GM06990 (cell line): ENCODE results near the gene C1orf116.

Source experiments
- DNase-seq: peaks from one replicate; pipeline ENCODE4 v3.0.0-alpha.2; 2011; ENCODE audit not compliant: insufficient read length; ENCODE audit errors: extremely low read depth
- H3K27me3 ChIP-seq: replicated peaks from 2 replicates; pipeline ENCODE4 v1.6.0; 2011; ENCODE audit warnings: low read length; ENCODE audit not compliant: control insufficient read depth, insufficient read depth
- H3K36me3 ChIP-seq: 2 replicates; pipeline ENCODE4 v1.5.1; 2011; ENCODE audit warnings: low read length; ENCODE audit not compliant: control insufficient read depth, insufficient read depth
- H3K4me3 ChIP-seq: replicated peaks from 2 replicates; pipeline ENCODE4 v1.5.1; 2011; ENCODE audit warnings: low read depth, mild to moderate bottlenecking, control low read depth, low read length
- CTCF ChIP-seq: IDR thresholded peaks from 2 replicates; pipeline ENCODE4 v1.5.1; 2011; ENCODE audit warnings: low read length, control low read depth, mild to moderate bottlenecking, inconsistent platforms; ENCODE audit not compliant: insufficient read depth, poor library complexity, severe bottlenecking

The C1orf116 gene

GRCh38 chr1:207027921-207028320 lies 4.6 kb downstream of the C1orf116 start:
- H3K36me3 ChIP-seq = no peaks in the 10 kb centered on the region
- no peak for DNase-seq
- H3K27me3 ChIP-seq = no peaks in the 10 kb centered on the region; the same call in 1 of the 2 replicates
- no peak for TF ChIP-seq CTCF
- no peak overlapping the region for H3K4me3 ChIP-seq

DNA sequence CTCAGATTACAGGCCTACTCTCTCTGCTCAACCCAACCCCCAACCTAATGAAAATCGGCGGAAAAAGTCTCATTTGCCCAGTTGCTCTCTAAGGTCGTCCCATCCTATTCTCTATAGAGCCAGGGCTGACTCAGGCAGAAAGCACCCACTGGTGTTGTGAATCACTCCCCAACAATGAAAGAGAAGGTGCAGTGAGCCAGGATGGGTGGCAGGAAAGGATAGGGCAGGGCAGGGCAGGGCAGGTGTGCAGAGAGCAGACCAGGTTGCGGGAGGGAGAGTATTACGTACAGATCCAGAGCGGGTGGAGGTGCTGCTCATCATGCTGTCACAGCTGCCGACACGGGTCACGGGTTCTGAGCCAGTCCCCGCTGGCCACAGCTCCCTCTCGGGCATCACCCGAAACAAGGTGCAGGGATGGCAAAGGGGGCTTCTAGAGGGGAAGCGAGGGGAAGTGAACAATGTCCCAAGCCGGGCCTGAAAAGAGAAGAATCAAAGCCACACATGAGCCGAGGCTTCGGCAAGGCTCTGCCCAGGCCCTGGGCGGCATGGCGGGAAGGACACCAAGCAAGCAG lies 5.3 kb downstream of the C1orf116 start:
- H3K27me3 ChIP-seq = no peaks in the 10 kb centered on the region; the same call in 1 of the 2 replicates
- no peak for TF ChIP-seq CTCF
- no peaks in the 10 kb centered on the region for H3K36me3 ChIP-seq
- no peak overlapping the region for H3K4me3 ChIP-seq
- DNase-seq = no peak

DNA sequence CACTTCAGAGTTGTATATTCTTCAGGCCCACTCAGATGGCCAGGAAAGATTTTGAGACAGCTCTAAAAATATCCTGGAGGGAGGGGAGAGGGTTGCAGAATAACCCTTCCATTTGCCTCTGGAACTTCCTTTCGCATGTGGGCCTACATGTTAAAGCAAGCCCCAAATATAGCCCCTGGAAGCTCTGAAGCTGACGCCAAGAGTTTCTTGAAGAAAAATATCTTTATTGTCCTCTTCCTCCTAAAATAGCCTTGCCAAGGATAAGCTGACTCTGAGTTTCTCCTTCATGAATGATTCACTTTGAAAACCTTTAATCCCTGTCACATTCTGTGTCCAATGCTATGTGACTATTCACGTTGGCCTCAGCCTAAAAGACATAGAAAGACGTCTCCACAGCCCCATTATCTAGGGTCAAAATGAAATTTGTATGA lies 6.4 kb downstream of the C1orf116 start:
- no peak for DNase-seq
- Histone ChIP-seq H3K36me3 (no peaks in the 10 kb centered on the region), H3K4me3 (no peak overlapping the region), H3K27me3 (no peaks in the 10 kb centered on the region; the same call in 1 of the 2 replicates)
- TF ChIP-seq CTCF = no peak

GRCh38 chr1:207025146-207025880 lies 7.2 kb downstream of the C1orf116 start:
- no peaks in the 10 kb centered on the region for H3K36me3 ChIP-seq
- TF ChIP-seq CTCF = no peak
- DNase-seq = no peak
- no peaks in the 10 kb centered on the region; the same call in 1 of the 2 replicates for H3K27me3 ChIP-seq
- H3K4me3 ChIP-seq = no peak overlapping the region

DNA sequence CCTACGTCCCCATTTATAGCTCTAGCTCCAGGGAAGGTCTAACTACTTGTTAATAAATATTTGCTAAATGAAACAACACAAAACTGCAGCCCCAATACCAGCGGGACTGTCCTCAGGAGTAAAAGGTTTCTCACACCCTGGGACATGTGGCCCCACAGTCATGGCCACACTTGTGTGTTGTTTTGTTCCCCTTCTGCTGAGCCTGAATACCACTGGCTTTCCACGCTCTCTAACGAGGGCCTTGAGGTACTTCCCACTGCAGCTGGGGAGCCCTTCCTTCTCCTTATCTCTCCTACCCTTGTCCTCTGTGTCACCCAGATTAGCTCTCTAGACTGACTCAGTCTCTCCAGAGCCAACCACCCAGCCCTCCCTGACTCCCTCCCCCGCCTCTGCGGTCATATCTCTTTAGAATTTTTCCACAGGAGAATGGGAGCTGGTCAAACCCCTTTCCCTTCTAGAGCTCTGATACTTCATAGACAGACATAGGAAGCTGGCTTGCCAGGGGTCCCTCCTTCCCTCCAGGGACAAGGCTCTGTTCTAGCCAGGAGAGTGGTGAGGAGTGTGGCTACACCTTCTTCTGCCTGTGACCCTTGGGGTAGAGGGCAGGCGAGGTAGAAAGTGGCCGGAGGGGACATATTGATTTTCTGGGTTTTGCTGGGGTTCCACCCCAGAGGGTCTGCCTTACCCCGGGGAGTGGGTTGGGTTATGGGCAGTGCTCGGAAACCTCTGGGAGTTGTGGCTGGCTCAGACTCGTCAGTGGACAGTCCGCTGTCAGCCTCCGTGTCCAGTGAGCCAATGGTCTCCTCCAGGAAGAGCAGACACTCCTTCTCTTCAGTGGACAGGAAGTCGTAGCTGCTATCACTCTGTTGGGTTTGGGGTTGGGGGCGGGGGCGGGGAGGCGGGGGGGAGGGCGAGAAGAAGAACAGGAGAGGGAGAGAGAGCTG lies 8.1 kb downstream of the C1orf116 start:
- H3K27me3 ChIP-seq = no peaks in the 10 kb centered on the region; the same call in 1 of the 2 replicates

More for the DNA sequence above, 8.1 kb downstream of the C1orf116 start:
- Histone ChIP-seq H3K36me3 (no peaks in the 10 kb centered on the region), H3K4me3 (no peak overlapping the region)
- no peak for DNase-seq
- TF ChIP-seq CTCF = no peak
